ENCODE measurements around the gene TCF12. TPM values are rescaled to one million over a fixed set of nuclear protein-coding genes. Genes with fewer than 3 reads are reported as not detected.
A peak's percentile ranks its signal among the peaks of the same experiment; 100 is the strongest.

Gene TCF12
- total RNA-seq, 1 donor from 2014 or later, result 106 TPM

- DNase-seq (ENCODE audit: low spot score), result no peak
- Mint-ChIP-seq H3K36me3 (ENCODE audit: low read depth) (no peaks in the 10 kb centered on the region), H3K9me3 (ENCODE audit: low read depth) (no peaks in the 10 kb centered on the region), H3K27ac (ENCODE audit: unreplicated experiment) (no peak overlapping the region), H3K4me3 (ENCODE audit: unreplicated experiment) (no peak overlapping the region), H3K4me1 (ENCODE audit: low read depth) (peaks cover 24% of the 10 kb centered on the region), H3K27me3 (ENCODE audit: low read depth) (no peaks in the 10 kb centered on the region)
- no peak for TF ChIP-seq CTCF (IDR thresholded peaks at IDR 0.05)
Observed at GRCh38 chr15:57321973-57322601, 403.6 kb downstream of the TCF12 start.

GRCh38 chr15:57322602-57323250, 404.3 kb downstream of the TCF12 start:
- Mint-ChIP-seq H3K4me3 (ENCODE audit: unreplicated experiment) (no peak overlapping the region), H3K27ac (ENCODE audit: unreplicated experiment) (no peak overlapping the region), H3K4me1 (ENCODE audit: low read depth) (peaks cover 26% of the 10 kb centered on the region), H3K9me3 (ENCODE audit: low read depth) (no peaks in the 10 kb centered on the region), H3K36me3 (ENCODE audit: low read depth) (no peaks in the 10 kb centered on the region), H3K27me3 (ENCODE audit: low read depth) (no peaks in the 10 kb centered on the region)
- peak; percentile 64 for DNase-seq (ENCODE audit: low spot score)
- no peak for TF ChIP-seq CTCF (IDR thresholded peaks at IDR 0.05)

- H3K27me3 Mint-ChIP-seq (ENCODE audit: low read depth), result no peaks in the 10 kb centered on the region
- peaks cover 32% of the 10 kb centered on the region for H3K4me1 Mint-ChIP-seq (ENCODE audit: low read depth)
- no peak overlapping the region for H3K27ac Mint-ChIP-seq (ENCODE audit: unreplicated experiment)
- no peak overlapping the region for H3K4me3 Mint-ChIP-seq (ENCODE audit: unreplicated experiment)
- TF ChIP-seq CTCF (IDR thresholded peaks at IDR 0.05), result no peak
- no peaks in the 10 kb centered on the region for H3K9me3 Mint-ChIP-seq (ENCODE audit: low read depth)
- no peaks in the 10 kb centered on the region for H3K36me3 Mint-ChIP-seq (ENCODE audit: low read depth)
- DNase-seq (ENCODE audit: low spot score), result peak; percentile 73
Observed at GRCh38 chr15:57323299-57323805, 404.9 kb downstream of the TCF12 start.

GRCh38 chr15:57323806-57324589, 405.6 kb downstream of the TCF12 start:
- Mint-ChIP-seq H3K36me3 (ENCODE audit: low read depth) (no peaks in the 10 kb centered on the region), H3K4me1 (ENCODE audit: low read depth) (peaks cover 32% of the 10 kb centered on the region), H3K4me3 (ENCODE audit: unreplicated experiment) (no peak overlapping the region), H3K9me3 (ENCODE audit: low read depth) (no peaks in the 10 kb centered on the region), H3K27ac (ENCODE audit: unreplicated experiment) (no peak overlapping the region), H3K27me3 (ENCODE audit: low read depth) (no peaks in the 10 kb centered on the region)
- no peak for TF ChIP-seq CTCF (IDR thresholded peaks at IDR 0.05)
- peak; percentile 30 for DNase-seq (ENCODE audit: low spot score)

- no peaks in the 10 kb centered on the region for H3K9me3 Mint-ChIP-seq (ENCODE audit: low read depth)
- DNase-seq (ENCODE audit: low spot score), result no peak
- peaks cover 32% of the 10 kb centered on the region for H3K4me1 Mint-ChIP-seq (ENCODE audit: low read depth)
- no peak overlapping the region for H3K27ac Mint-ChIP-seq (ENCODE audit: unreplicated experiment)
- no peak overlapping the region for H3K4me3 Mint-ChIP-seq (ENCODE audit: unreplicated experiment)
- TF ChIP-seq CTCF (IDR thresholded peaks at IDR 0.05), result no peak
- H3K36me3 Mint-ChIP-seq (ENCODE audit: low read depth), result no peaks in the 10 kb centered on the region
- H3K27me3 Mint-ChIP-seq (ENCODE audit: low read depth), result no peaks in the 10 kb centered on the region
Observed at GRCh38 chr15:57324590-57324890, 406.1 kb downstream of the TCF12 start.

Measured in chondrocyte (in vitro differentiated cells).